ENCODE data around the gene IRF8. TPM values are rescaled to one million over a fixed set of nuclear protein-coding genes. Genes with fewer than 3 reads are reported as not detected.
A peak's percentile ranks its signal among the peaks of the same experiment; 100 is the strongest.

The IRF8 gene
- total RNA-seq, 1 experiment from 2014 or later = 5.0 TPM

- no peak for TF ChIP-seq CTCF (IDR thresholded peaks at IDR 0.05; ENCODE audit: unreplicated experiment)
- DNase-seq = no peak
- peaks cover 44% of the 10 kb centered on the region for H3K4me1 Mint-ChIP-seq (ENCODE audit: low read depth, unreplicated experiment)
- no peak overlapping the region for H3K27ac Mint-ChIP-seq (ENCODE audit: unreplicated experiment)
- peaks cover 3% of the 10 kb centered on the region for H3K9me3 Mint-ChIP-seq (ENCODE audit: low read depth, unreplicated experiment)
- H3K4me3 Mint-ChIP-seq (ENCODE audit: low read depth, unreplicated experiment) = no peak overlapping the region
- CTCF ChIA-PET = no interaction called here
- H3K27me3 Mint-ChIP-seq (ENCODE audit: unreplicated experiment) = peaks cover 18% of the 10 kb centered on the region
- H3K36me3 Mint-ChIP-seq (ENCODE audit: insufficient read depth, unreplicated experiment) = peaks cover 6% of the 10 kb centered on the region
- intact Hi-C loops (cut with micrococcal nuclease; ENCODE audit: unreplicated experiment) = no loop called here
- no TSS peak for BruUV-seq (replicated peaks)
Measured at GRCh38 chr16:85969159-85969558, 70.2 kb downstream of the IRF8 start.

- no TSS peak for BruUV-seq (replicated peaks)
- Mint-ChIP-seq H3K27ac (ENCODE audit: unreplicated experiment) (no peak overlapping the region), H3K4me1 (ENCODE audit: low read depth, unreplicated experiment) (peaks cover 49% of the 10 kb centered on the region), H3K4me3 (ENCODE audit: low read depth, unreplicated experiment) (no peak overlapping the region), H3K27me3 (ENCODE audit: unreplicated experiment) (peaks cover 18% of the 10 kb centered on the region), H3K9me3 (ENCODE audit: low read depth, unreplicated experiment) (peaks cover 3% of the 10 kb centered on the region), H3K36me3 (ENCODE audit: insufficient read depth, unreplicated experiment) (peaks cover 6% of the 10 kb centered on the region)
- TF ChIP-seq CTCF (IDR thresholded peaks at IDR 0.05; ENCODE audit: unreplicated experiment) = no peak
- intact Hi-C loops (cut with micrococcal nuclease; ENCODE audit: unreplicated experiment) = no loop called here
- no peak for DNase-seq
- CTCF ChIA-PET = no interaction called here
Measured at GRCh38 chr16:85969591-85969990, 70.6 kb downstream of the IRF8 start.

GRCh38 chr16:85970016-85970733 lies 71.2 kb downstream of the IRF8 start:
- Mint-ChIP-seq H3K36me3 (ENCODE audit: insufficient read depth, unreplicated experiment) (peaks cover 6% of the 10 kb centered on the region), H3K27me3 (ENCODE audit: unreplicated experiment) (peaks cover 18% of the 10 kb centered on the region), H3K4me3 (ENCODE audit: low read depth, unreplicated experiment) (no peak overlapping the region), H3K9me3 (ENCODE audit: low read depth, unreplicated experiment) (peaks cover 3% of the 10 kb centered on the region), H3K4me1 (ENCODE audit: low read depth, unreplicated experiment) (peaks cover 55% of the 10 kb centered on the region), H3K27ac (ENCODE audit: unreplicated experiment) (peak overlapping the region; percentile 25)
- BruUV-seq (replicated peaks) = no TSS peak
- CTCF ChIA-PET = no interaction called here
- no peak for DNase-seq
- TF ChIP-seq CTCF (IDR thresholded peaks at IDR 0.05; ENCODE audit: unreplicated experiment) = no peak
- intact Hi-C loops (cut with micrococcal nuclease; ENCODE audit: unreplicated experiment) = no loop called here

- H3K4me3 Mint-ChIP-seq (ENCODE audit: low read depth, unreplicated experiment) = no peak overlapping the region
- BruUV-seq (replicated peaks) = no TSS peak
- intact Hi-C loops (cut with micrococcal nuclease; ENCODE audit: unreplicated experiment) = no loop called here
- H3K27ac Mint-ChIP-seq (ENCODE audit: unreplicated experiment) = peak overlapping the region; percentile 25
- H3K4me1 Mint-ChIP-seq (ENCODE audit: low read depth, unreplicated experiment) = peaks cover 60% of the 10 kb centered on the region
- H3K9me3 Mint-ChIP-seq (ENCODE audit: low read depth, unreplicated experiment) = peaks cover 3% of the 10 kb centered on the region
- H3K36me3 Mint-ChIP-seq (ENCODE audit: insufficient read depth, unreplicated experiment) = peaks cover 6% of the 10 kb centered on the region
- H3K27me3 Mint-ChIP-seq (ENCODE audit: unreplicated experiment) = peaks cover 18% of the 10 kb centered on the region
- CTCF ChIA-PET = no interaction called here
- no peak for TF ChIP-seq CTCF (IDR thresholded peaks at IDR 0.05; ENCODE audit: unreplicated experiment)
- DNase-seq = peak; percentile 53
Measured at GRCh38 chr16:85970738-85971137, 71.8 kb downstream of the IRF8 start.

Small RNAs within 50 kb of the gene (microRNA-seq; reads per million reads assigned to microRNA genes)
- gene MIR6774 = not detected

Other genes starting within 250 kb of the IRF8 start
- gene GINS2, start 210.2 kb upstream of the IRF8 start, total RNA-seq (2022) = 19.7 and 25.2 TPM in 2 replicates
- gene C16orf74, start 148.1 kb upstream of the IRF8 start, total RNA-seq (2022) = 2.2 and 3.4 TPM in 2 replicates
- 61.5 and 62.7 TPM in 2 replicates for gene EMC8, start 99.6 kb upstream of the IRF8 start, total RNA-seq (2022)
- 609 and 639 TPM in 2 replicates for gene COX4I1, start 99.5 kb upstream of the IRF8 start, total RNA-seq (2022)

Data from Calu3 (cell line).